CD4-positive, alpha-beta T cell treated with Interleukin-6 for 4 hours (primary cell): Measurements from ENCODE around the gene BRMS1.

Experiments
- DNase-seq: peaks from one replicate; pipeline ENCODE4 v3.0.0-alpha.2; 2020; ENCODE audit warnings: mixed read lengths

Gene BRMS1

DNA sequence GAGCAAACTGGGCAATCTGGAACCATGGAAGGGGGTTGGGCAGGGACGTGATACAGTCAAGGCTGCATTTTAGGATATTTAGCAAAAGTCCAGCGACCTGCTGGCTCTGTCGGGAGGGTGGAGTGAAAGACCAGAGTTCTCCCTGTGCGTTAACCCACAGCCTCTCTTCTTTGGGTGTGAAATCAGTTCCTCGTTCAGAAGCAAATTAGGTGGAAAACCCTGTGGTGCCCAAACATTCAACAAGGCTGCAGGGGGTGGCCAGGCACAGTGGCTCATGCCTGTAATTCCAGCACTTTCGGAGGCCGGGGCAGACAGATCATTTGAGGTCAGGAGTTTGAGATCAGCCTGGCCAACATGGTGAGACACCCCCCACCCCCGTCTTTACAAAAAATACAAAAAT is 47.3 kb downstream of the BRMS1 start:
- no peak for DNase-seq

GRCh38 chr11:66294626-66295620 is 50.0 kb downstream of the BRMS1 start:
- no peak for DNase-seq

- DNase-seq = no peak
Measured at GRCh38 chr11:66293777-66294625, 50.9 kb downstream of the BRMS1 start.

DNA sequence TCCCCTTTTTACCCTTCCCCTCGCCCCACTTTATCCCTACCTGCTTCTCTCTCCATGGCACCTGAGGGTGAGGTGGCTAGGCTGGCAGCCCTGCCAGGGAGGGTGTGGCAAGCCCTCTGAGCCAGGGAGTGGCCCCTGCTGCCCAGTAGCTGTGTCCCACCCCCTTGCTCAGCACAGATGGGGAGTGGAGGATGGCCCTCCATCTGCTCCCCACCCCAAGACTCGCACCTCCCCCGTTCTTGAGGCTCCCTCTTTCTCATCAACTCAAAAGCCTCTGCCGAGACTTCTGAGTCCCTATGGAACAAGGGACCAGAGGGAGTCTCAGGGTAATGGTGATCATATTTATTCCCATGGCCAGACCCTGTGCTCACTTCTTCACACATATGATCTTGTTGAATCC is 51.6 kb downstream of the BRMS1 start:
- no peak for DNase-seq

GRCh38 chr11:66292543-66293332 is 52.2 kb downstream of the BRMS1 start:
- DNase-seq = no peak

DNA sequence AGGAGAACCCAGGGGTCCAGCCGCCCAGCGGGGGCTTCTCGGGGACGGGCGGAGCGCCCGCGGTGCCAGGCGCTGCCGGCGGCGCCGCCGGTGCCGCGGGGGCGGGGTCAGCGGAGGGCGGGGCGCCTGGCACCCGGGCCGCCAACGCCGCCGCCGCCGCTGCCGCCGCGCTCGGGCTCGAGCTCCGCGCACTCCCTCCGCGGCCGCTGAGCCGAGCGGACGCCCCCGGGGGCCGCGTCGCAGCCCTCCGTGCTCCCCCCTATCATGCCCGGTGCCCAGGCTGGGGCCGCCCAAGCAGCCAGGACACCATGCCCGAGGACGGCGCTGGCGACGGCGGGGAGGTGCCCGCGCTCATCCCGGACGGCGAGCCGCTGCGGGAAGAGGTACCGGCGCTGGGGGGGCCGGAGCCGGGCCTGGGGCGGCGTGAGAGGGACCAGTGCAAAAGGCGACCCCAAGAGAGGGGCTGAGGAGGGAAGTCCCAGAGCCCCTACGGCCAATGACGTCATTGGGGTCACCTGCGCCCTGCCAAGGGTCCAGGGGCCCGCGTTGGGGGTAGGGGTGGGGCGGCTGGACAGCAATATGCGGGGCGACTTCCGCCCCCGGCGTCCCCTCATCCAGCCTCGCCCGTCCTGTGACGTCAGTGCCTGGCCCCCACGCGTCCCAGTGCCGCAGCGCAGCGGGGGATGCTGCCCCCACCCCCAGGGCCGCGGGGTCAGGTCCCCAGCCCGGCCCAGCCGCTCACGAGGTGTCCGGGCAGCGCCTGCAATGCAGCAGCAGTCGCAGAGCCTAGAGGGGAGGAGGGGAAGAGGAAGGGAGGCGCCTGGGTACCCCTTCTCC is 53.0 kb downstream of the BRMS1 start, which contains the start of gene TMEM151A:
Gene TMEM151A (plus strand): TSS at position 189 of the 837 bp plus-strand sequence. CDS start 120 bp downstream, at position 309.
- DNase-seq = peak; percentile 56

DNA sequence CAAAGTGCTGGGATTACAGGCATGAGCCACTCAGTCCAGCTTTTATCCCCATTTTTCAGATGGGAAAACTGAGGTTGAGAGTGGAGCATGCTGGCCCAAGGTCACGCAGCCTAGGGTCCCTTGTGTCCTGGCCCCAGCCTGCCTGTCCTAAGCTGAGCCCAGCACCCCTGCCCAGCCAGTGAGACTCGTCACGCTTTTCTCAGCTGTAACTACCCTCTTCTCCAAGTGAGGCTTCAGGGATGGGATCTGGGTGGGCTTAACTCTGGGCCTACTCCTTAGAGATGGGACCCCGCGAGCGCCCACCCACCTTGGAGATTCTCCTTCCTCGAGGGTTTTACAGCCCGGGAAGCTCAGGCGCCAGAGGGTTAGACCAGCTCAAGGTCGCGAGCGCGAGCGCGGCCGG is 53.6 kb downstream of the BRMS1 start:
- no peak for DNase-seq

- DNase-seq = no peak
Measured at GRCh38 chr11:66290330-66290621, 54.6 kb downstream of the BRMS1 start.

DNA sequence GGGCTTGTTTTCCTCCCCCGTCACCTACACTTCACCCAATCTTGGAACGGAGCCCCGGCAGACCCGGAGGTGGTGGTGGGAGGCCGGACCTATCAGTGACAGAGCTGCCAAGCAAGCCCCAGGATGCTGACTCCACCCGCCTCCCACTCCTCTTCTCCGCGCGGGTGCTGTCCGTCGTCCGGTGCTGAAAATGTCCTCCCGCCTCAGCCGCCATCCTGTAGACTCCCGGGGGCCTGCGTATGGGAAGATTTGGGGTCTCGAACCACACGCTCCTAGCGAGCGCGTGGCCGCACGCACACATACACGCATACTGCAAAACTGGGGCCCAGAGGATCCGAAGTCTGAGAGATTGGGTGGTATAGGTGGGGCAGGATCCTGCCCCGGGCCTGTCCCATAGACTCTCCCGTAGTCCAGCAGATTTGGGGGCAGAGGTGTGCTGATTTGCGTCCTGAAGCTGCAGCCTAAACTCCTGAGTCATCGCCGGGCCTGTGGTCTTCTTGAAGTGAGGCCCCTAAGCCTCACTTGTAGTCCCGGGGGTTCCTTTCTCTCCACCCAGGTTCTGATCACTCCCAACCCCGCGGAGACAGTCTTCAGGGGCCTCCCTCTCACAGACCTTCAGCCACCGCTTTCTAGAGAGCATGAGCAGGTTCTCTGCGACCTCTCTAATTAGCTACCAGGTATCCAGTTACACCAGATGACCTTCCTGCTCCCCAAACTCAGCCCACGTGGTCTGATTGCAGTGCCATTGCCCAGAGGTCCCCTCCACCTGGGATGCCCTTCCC is 55.2 kb downstream of the BRMS1 start:
- DNase-seq = peak; percentile 81

GRCh38 chr11:66288671-66289547 is 56.0 kb downstream of the BRMS1 start, which contains the start of gene YIF1A:
YIF1A (minus strand) TSS chr11:66289143; CDS start chr11:66288985, 158 bp downstream.
- peak; percentile 98 for DNase-seq

DNA sequence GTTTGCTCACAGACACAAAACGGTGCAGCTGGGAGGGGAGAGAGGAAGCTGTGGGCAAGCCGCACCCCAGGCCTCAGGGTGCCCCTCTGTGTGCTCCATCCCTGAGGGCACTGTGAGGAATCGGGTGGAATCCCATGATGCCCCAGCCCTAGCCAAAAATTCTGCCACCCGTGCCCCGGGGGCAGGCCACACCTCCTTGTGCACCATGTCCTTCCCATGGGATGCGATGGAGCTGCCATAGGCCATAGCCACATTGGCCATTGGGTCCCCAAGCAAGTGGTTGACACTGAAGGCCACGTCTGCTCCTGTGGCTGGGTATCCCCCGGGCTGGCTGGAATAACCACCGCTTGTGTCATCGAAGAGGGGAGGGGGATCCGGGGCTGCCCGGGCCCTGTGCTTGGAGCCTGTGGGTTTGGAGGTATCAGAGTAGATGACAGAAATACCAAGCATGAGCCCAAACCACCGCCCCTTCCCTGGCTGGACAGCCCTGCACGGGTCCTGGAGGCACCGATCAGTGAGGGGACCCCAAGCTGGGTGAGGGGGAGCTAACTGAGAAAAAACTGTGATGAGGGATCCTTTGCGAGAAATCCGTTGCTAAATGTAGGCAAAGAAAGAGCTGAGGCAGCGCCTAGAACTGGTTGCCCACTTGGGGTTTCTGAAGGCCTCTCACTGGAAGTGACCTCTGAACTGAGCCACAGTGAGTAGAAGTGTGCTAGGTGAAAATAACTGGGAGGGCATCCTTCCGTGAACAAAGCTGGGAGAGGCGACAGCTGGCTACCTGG is 56.8 kb downstream of the BRMS1 start:
- no peak for DNase-seq
